Ovary (tissue), 9 donors: ENCODE data around the gene CD81. TPM values are rescaled to one million over a fixed set of nuclear protein-coding genes. Genes with fewer than 3 reads are reported as not detected.

Source experiments
- DNase-seq, 5 donors: peaks; one replicate each; pipeline ENCODE4 v3.0.0-alpha.2; 2019 to 2020
- H3K27ac ChIP-seq, 2 donors: fragments of 200-600 bp; one replicate each; pipeline versions ENCODE4 v1.5.1 to v1.8.0; 2019 to 2022
- H3K27me3 ChIP-seq: fragments of 200-600 bp; one replicate; pipeline ENCODE4 v1.8.0; 2022
- H3K36me3 ChIP-seq: fragments of 200-600 bp; sonication (generic); one replicate; pipeline ENCODE4 v1.5.1; 2019
- H3K4me1 ChIP-seq: one replicate; pipeline ENCODE4 v1.8.1; 2013; ENCODE audit warnings: mild to moderate bottlenecking, moderate library complexity; ENCODE audit not compliant: insufficient read depth
- H3K4me3 ChIP-seq: fragments of 200-600 bp; sonication (generic); one replicate; pipeline ENCODE4 v1.5.1; 2017
- H3K9me3 ChIP-seq, 2 donors: fragments of 200-600 bp in 1 of 2; sonication (generic) in 1 of 2; one replicate each; pipeline versions ENCODE4 v1.5.1 to v1.8.1; 2013 to 2019; ENCODE audit warnings: mild to moderate bottlenecking in 1 of 2, moderate library complexity in 1 of 2
- EP300 ChIP-seq: sonication (generic); formaldehyde crosslinking; IDR thresholded peaks from one replicate; pipeline ENCODE4 v1.6.1; 2017; ENCODE audit warnings: antibody characterized with exemption
- POLR2A ChIP-seq: fragments of 450-650 bp; IDR thresholded peaks from one replicate; pipeline ENCODE4 v1.6.1; 2017; ENCODE audit warnings: antibody characterized with exemption, mild to moderate bottlenecking, moderate library complexity
- WGBS, 3 donors: extraction: QIAGEN DNeasy Blood & Tissue Kit in 1 of 3; methylation state at CpG; one replicate each; pipeline versions ENCODE4 v1.1.5 to v1.1.7; 2013 to 2017; 5-methylcytosine and 5-hydroxymethylcytosine counted together
- intact Hi-C, 4 donors: fragments of 100-400 bp; cut with DNase I; formaldehyde crosslinking; loops; one replicate each; pipeline versions ENCODE4 v1.11.0 to v1.15.1; 2022 to 2023
- polyA plus RNA-seq, 2 donors: library from polyadenylated mRNA; stranded (reverse); fragments of 200-250 nt in 1 of 2; fragments of 350-450 nt in 1 of 2; fragmentation: Illumina TruSeq in 1 of 2; extraction: RNeasy Lipid Tissue Mini Kit (QIAGEN cat#74804) in 1 of 2; gene quantifications; one replicate each; pipeline ENCODE4 v1.2.3, GENCODE V29; 2013 to 2014
- total RNA-seq, 7 donors: library from RNA; depleted of rRNA in 2 of 7; stranded (reverse); fragments of >200 nt in 2 of 7; fragmentation: NEBNext Ultra II Directional in 3 of 7; extraction: Animal tissue kit (Norgen Biotek cat#: 25700) in 3 of 7; gene quantifications; one replicate each; pipeline versions ENCODE4 v1.1.0 to v1.2.4, GENCODE V29; 2016 to 2023
- TF ChIP-seq, protein P1 (sequence below), 3 donors: fragments of 450-650 bp in 2 of 3; fragments of 200-600 bp in 1 of 3; IDR thresholded peaks; one replicate each; pipeline versions ENCODE4 v1.5.1 to v1.8.0; 2016 to 2022; ENCODE audit warnings: antibody characterized with exemption in 3 of 3, mild to moderate bottlenecking in 1 of 3
- donor health status: DM: no; HTN: no; CAD: no; lungs with moderate emphysema.
- donor health status: DM: no; HTN: no; CAD: no.
- donor health status: Bipolar disorder and iron deficiency.
- donor health status: DM: yes; HTN: yes; CAD: no.
- donor health status: DM: no; HTN: no; CAD: no.
- donor health status: DM: yes; HTN: yes; CAD: no.

Gene CD81
- total and polyA plus RNA-seq, 9 donors, result 206 to 723 (median 541) TPM

DNA sequence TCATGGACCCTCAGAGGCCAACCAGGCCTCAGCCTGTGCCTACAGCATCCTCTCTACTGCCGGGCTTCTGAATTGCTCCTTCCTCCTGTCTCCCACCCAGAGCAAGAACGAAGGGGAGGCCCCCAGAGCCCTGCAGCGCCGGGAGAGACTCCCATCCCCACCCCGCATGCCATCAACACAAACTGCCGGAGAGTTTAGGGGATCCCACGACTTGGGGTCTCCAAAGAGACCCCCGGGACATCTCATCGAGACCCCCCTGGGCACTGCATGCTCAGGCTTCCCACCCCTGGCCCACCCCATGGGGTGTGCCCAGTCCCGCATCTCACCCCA, 8.3 kb upstream of the CD81 start:
- 79 to 81% (median 79%) methylated on average over 10 of the region's 10 CpGs for WGBS, 3 donors
- intact Hi-C loops, result no loop called here
- Histone ChIP-seq H3K4me1 (no peaks in the 10 kb centered on the region), H3K36me3 (no peaks in the 10 kb centered on the region), H3K27me3 (no peaks in the 10 kb centered on the region), H3K27ac (no peak overlapping the region), H3K4me3 (no peak overlapping the region), H3K9me3 (no peaks in the 10 kb centered on the region)
- TF ChIP-seq, protein P1, sequence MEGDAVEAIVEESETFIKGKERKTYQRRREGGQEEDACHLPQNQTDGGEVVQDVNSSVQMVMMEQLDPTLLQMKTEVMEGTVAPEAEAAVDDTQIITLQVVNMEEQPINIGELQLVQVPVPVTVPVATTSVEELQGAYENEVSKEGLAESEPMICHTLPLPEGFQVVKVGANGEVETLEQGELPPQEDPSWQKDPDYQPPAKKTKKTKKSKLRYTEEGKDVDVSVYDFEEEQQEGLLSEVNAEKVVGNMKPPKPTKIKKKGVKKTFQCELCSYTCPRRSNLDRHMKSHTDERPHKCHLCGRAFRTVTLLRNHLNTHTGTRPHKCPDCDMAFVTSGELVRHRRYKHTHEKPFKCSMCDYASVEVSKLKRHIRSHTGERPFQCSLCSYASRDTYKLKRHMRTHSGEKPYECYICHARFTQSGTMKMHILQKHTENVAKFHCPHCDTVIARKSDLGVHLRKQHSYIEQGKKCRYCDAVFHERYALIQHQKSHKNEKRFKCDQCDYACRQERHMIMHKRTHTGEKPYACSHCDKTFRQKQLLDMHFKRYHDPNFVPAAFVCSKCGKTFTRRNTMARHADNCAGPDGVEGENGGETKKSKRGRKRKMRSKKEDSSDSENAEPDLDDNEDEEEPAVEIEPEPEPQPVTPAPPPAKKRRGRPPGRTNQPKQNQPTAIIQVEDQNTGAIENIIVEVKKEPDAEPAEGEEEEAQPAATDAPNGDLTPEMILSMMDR (IDR thresholded peaks at IDR 0.05), result no peak
- no peak for TF ChIP-seq POLR2A
- TF ChIP-seq EP300, result no peak
- DNase-seq, result no peak

DNA sequence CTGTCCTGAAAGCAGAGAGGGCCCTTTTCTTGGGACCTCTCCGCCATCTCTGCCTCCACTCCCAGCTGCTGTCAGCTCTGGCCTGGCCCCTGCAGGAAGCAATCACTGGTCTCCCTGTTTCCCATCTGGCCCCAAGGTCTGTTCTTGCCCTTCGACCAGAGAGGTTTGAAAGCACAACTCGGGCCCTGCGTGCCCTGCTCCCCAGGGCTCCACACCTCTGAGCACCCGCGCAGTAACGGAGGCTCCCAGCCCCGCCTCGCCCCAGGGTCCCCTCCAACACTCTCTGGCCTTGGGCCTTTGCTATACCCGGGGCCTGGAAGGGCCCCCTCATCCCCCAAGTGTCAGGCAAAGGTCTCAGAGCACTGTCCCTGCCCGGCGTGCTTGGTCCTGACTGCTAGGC, 7.8 kb upstream of the CD81 start:
- Histone ChIP-seq H3K36me3 (no peaks in the 10 kb centered on the region), H3K4me3 (no peak overlapping the region), H3K27ac (no peak overlapping the region), H3K4me1 (no peaks in the 10 kb centered on the region), H3K9me3 (no peaks in the 10 kb centered on the region), H3K27me3 (no peaks in the 10 kb centered on the region)
- DNase-seq, result no peak
- WGBS, 3 donors, result 82 to 96% (median 83%) methylated on average over 12 of the region's 12 CpGs
- TF ChIP-seq EP300 (no peak), POLR2A (no peak)
- TF ChIP-seq, protein P1 (IDR thresholded peaks at IDR 0.05), result no peak
- intact Hi-C loops, result no loop called here

DNA sequence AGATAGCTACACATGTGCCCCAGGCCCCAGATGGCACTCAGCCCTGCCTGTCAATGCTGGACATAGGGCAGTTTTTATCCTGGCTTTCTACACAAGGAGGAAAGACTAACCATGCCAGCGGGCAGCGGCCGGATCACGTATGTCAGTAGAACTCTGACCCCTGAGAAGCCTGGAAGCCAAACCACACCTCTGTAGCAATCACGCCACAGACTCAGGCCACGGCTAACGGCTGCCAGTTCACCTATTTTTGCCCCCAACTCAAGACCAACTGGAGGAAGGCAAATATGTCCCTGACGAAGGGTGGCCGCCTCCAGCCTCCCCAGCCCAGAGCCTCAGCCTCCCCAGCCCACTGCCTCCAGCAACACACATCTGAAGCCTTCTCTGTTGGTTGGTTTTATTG, 7.2 kb upstream of the CD81 start:
- intact Hi-C loops, result no loop called here
- no peaks in the 10 kb centered on the region for H3K27me3 ChIP-seq
- peak in 1 of 5 donors; percentile 5 for DNase-seq

DNA sequence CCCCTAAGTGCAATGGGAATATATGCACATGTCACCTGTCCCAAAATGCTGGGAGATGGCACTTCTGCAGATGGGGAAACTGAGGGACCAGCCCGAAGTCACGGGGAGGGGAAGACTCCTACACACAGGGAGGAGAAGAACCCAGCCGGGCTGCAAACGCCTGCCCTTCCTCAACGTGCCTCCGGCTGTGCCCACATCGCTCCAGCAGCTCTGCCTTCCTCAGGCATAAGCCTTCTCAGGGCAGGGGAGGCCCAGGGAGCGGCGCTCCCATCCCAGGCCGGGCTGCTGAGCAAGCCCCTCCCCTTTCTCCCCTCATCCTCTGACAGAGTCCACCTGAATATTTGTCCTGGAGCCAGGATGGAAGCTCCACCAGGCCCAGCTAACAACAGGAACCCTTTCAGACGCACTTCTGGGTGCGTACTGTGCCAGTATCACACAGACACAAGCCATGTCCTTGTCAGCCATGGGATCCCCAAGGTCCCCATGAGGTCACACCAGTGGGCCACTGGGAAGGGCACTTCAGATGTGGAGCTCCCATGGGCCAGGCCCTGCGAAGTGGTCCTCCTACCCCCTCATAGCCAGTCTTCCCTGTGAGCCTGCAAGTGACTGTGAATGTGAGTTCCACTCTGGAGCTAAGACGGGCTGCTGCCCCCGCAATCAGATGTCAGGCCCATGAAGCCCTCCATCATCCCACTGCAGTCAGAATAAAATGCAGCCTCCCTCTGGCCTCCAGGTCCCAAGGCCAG, 2.5 kb upstream of the CD81 start:
- TF ChIP-seq, protein P1 (IDR thresholded peaks at IDR 0.05), result no peak
- Histone ChIP-seq H3K27ac (no peak overlapping the region), H3K4me3 (no peak overlapping the region), H3K36me3 (no peaks in the 10 kb centered on the region), H3K4me1 (peaks cover 6% of the 10 kb centered on the region), H3K9me3 (no peaks in the 10 kb centered on the region), H3K27me3 (no peaks in the 10 kb centered on the region)
- DNase-seq, result peak in 1 of 5 donors; percentile 10
- intact Hi-C loops, result loop anchor here in 2 of 4 donors (5.0 kb wide), 2 partner anchors 57 to 62 kb away; no protein-coding TSS in a partner anchor
- 88 to 90% (median 89%) methylated on average over 15 of the region's 15 CpGs for WGBS, 3 donors

More for the DNA sequence above, 7.2 kb upstream of the CD81 start:
- Histone ChIP-seq H3K9me3 (no peaks in the 10 kb centered on the region), H3K27ac (no peak overlapping the region), H3K4me3 (no peak overlapping the region), H3K4me1 (no peaks in the 10 kb centered on the region), H3K36me3 (no peaks in the 10 kb centered on the region)
- 92 to 95% (median 93%) methylated on average over 9 of the region's 9 CpGs for WGBS, 3 donors
- TF ChIP-seq, protein P1 (IDR thresholded peaks at IDR 0.05), result no peak
- TF ChIP-seq EP300 (no peak), POLR2A (no peak)
